Stimulated activated CD8-positive, alpha-beta memory T cell treated with anti-CD3 and anti-CD28 coated beads, Interleukin-4, amount 100 ng/mL, for 4 hours (primary cell): ENCODE results near the gene FRRS1L.

ENCODE experiments used
- DNase-seq, 2 donors: peaks; one replicate each; pipeline ENCODE4 v3.0.0-alpha.2; 2020; ENCODE audit warnings: low read depth in 2 of 2, low spot score in 1 of 2

Gene FRRS1L, protein sequence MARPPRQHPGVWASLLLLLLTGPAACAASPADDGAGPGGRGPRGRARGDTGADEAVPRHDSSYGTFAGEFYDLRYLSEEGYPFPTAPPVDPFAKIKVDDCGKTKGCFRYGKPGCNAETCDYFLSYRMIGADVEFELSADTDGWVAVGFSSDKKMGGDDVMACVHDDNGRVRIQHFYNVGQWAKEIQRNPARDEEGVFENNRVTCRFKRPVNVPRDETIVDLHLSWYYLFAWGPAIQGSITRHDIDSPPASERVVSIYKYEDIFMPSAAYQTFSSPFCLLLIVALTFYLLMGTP

DNA sequence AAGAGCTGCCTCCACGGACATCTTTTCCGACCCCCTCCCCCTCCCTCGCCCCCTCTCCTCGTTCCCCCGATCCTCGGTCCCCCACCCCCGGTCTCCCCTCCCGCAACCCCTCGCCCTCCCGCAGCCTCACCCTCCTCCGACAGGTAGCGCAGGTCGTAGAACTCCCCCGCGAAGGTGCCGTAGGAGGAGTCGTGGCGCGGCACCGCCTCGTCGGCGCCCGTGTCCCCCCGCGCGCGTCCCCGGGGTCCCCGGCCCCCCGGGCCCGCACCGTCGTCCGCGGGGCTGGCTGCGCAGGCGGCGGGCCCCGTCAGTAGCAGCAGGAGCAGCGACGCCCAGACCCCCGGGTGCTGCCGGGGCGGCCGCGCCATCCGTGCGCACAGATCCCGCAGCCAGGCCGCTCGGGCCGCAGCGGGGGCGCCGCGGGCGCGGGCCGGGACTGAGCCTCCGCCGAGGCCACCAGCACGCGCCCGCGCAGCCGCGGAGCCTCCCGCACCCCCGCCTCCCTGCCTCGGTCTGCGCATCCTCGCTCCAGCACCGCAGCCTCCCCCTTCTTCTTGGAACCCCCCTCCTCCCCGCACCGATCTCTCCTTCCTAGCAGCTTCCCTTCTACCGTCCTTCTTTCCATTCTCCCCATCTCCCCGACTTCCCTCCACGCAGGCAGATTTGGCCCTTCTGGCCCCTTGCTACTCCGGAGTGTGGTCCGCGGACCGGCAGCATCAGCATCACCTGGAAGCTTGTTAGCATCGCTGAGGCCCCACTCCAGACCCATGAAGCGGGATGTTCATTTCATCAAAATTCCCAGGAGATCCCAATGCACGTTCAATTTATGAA is at the start of gene FRRS1L:
Gene FRRS1L (minus strand): TSS at position 479 of the 831 bp plus-strand sequence. CDS start 111 bp downstream, at position 368.
- DNase-seq: no peak

DNA sequence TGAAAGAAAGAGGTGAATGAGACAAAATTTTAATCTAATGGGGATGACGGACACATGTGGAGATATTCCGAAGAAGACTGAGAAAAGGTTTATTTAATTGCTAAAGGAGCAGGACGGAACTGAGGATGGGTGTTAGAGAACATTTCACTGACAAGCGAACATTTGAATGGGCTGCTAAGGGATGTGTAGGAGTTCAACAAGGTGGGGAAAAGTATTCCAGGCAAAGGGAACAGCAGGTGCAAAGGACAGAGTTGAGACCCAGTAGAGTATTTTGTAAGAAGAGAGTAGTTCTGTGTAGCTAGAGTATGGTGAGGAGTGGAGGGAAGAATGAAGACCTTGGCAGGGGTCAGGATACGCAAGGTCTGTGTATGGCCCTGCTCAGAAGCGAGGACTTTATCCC is 47.4 kb upstream of the FRRS1L start:
- DNase-seq: no peak

DNA sequence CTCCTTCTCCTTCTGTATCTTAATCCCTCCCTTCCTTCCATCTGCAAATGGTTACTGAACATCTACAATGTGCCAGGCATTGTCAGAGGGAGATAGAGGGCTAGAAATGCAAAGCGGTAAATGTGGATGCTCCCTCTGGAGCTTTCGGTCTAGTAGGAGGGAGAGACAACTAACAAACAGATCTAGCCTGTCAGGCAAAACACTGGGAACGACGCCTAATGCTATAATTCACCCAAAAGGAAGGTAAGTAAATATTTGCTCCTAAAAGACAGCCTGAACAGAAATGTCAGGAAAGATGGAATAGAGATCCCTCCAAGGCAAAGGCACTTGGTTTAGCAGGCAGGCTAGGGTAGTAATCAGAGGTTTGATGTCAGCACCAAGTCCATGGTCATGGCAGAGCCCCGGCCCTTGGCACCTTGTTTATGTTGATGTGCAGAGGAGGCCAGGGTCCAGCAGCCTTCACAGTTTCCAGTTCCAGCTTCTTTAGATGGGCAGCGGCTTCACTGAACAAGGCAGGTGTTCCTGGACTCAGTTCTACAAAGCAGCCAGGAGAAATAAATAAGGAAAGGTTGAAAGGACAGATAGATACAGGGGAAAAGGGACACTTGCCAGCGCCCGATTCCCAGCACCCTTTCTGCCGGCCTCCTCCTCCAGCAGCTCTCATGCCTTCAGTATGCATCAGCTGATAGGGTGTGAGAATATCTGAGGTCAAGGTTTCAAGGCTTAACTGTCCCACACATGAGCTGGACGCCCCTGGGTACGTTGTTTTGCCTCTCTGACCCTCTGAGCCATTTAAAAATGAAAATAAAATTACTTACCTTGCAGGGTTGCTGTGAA is 46.5 kb upstream of the FRRS1L start:
- DNase-seq: no peak

DNA sequence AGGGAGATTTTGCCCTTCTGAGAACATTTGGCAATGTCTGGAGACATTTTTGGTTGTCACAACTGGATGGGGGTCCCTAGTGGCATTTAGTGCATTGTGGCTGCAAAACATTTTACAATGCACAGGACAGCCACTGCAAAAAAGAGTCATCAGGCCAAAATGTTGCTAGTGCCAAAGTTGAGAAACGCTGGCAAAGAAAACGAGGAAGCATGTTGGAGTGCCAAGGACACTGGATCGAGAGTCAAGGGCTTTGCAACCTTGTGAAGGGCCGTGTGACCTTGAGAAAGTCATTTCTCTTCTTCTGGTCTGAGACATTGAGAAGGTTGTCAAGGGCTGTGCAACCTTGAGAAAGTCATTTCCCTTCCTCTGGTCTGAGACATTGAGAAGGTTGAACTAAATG is 45.7 kb upstream of the FRRS1L start:
- DNase-seq: no peak

DNA sequence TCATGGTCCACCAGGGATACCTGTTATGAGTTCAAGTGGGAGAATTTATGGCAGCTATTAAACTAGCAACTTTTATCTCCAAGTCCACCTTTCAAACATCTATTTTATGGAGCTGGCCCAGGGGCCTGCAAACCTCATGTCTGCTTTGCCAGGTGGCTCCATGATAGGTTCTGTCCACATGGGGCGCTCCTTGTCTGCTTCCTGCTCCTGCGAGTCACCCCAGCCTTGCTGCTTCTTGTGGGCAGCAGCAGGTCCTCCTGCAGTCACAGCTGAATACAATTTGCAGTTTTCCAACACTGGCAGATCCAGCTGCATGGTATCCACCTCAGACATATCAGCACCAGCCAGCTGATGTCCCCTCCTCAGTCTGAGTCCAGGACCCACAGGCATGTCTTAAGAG is 39.6 kb upstream of the FRRS1L start:
- no peak for DNase-seq

DNA sequence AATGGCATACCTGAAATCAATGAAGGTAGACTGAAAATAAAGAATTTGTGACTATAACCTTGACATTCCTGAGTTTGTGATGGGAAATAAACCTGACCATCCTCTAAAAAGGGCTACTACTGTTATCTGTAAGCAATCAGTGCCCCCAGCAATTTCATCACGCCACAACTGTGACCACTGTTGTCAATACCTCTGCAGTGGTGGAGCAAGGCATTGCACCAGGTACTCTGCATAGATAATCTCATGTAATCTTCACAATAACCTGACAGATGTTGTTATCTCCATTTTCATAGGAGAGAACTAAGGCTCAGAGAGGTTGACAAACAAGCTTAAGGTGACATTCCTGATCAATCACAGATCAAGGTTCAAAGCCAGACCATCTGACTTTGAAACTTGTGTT is 38.5 kb upstream of the FRRS1L start:
- DNase-seq: no peak

DNA sequence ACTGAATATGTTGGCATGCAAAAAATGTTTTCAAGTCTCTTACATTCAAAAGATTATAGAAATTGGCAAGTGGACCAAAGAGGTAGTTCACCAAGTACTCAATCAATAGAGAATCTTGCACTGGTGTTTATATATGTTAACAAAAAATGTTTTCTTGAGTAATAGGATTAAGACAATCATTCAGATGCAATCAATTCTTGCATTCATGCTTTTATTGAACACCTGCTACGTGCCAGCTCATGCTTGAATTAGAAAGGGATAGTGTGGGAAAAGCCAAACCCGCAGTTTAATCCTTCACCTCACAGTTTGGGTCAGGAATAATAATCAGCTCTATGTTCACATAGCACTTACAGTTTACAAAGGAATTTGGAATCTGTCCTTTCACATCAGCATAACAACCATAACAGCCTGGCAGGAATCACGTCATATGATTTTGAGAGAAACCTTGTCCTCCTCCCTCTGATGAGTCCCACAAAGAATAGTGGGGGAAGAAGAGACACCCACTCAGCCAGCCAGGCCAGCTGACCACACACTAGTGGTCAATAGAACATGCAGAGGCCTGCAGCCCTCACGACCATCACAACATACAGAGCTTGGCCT is 36.8 kb upstream of the FRRS1L start:
- no peak for DNase-seq

DNA sequence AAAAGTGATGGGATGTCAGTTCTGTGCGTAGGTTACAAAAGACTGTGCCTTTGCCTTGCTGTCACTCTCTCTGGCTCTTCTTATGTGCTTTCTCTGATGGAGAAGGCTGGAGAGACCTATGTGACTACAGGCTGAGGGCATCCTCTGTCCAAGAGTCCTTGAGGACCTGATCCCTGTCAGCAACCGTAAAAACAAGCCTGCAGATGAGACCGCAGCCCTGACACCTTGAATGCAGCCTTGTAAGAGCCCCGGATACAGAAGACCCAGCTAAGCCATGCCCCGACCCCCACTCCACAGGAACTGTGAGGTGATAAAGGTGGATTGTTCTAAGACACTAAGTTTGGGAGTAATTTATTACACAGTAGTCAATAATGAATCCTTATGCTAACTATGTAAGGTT is 32.6 kb upstream of the FRRS1L start:
- DNase-seq: no peak

DNA sequence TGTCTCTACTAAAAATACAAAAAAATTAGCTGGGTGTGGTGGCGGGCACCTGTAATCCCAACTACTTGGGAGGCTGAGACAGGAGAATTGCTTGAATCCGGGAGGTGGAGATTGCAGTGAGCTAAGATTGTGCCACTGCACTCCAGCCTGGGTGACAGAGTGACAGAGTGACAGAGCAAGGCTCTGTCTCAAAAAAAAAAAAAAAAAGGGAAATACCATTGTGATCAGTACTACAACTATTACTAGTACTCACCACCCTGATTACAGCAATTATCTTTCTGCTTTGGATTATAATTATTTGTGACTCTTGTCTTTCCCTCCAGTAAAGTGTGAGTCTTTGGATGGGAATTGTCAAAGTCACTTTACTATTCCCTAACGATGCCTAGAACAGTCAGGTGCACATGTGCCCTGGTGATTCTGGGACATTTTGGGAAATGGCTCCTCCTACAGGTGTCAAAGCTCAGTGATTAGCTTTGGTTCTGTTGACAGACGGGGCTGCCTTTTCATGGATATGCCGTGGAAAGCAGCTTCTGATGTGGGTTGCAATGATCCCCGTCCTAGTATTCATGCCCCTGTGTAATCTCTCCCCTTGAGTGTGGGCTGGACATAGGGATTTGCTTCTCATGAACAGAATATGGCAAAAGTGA is 31.8 kb upstream of the FRRS1L start:
- DNase-seq: no peak

DNA sequence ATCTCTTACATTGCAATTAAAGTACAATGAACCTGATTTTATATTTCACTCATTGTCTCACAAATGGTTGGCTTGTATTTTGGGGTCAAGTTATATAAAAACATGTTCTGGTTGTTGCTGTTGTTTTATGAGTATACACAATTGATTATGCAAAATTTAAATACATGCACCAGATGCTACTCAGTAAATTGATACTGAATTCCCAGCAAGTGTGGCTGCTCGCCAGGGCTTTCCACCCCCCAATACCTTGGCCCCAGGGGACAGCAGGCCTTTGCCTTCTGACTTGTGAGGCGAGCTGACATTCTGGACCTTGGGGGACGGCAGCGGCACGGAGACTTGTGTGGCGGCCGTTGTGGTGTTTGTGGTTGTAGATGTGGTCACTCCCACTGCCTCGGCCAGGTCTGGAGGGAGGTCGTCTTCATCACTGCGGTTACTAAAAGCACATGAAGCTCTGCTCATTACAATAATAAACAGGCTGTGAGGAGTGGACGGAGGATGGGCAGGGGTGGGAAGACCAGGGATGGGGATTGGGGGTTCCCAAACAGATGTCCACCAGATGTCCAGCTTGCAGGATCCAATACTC is 27.0 kb upstream of the FRRS1L start:
- no peak for DNase-seq

DNA sequence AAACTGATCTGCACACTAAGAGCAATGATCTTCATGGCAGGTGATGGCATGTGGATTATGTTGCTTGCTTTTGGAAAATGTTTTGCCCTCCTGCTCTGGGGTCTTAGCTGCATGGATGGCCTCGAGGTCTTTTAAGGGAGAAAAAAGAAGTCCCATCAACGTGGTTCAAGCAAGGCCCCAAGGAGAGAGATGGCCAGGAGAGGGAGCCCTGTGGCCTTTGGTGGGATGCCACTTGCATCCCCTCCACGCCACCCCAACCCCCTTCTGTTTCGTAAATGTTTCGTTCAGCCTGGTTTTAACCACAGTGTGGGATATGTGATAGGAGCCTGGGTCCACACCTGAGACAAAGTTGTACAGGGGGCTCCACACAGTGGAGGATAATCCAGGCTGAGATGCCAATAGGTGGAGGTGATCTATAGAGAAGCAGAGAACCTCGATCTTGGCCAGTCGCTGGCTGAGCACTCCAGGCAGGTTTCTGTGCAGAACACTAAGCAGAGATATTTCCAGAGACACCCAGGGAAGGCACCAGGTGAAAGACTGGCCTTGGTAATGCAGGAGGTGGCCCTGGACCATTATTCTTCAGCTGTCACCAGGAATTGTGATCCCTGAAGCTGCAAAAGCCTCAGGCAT is 25.8 kb upstream of the FRRS1L start:
- no peak for DNase-seq

DNA sequence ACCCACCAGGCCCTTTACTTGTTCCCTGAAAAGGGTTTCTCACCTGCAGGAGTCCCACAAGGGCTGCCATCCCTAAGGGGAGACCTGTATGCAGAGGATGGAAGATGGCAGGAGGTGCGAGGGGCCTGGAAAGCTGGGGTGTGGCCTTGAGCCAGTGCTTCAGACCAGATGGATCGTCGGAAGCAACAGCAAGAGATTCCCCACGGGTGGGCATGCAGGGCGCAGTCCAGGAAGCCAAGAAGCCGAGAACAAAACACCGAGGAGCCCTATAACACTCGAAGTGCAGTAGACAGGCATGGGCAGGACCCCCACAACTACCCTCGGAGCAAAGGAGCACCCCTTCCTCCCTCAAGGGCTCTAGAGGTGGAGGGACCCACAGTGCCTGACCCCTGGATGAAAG is 24.7 kb upstream of the FRRS1L start:
- DNase-seq: no peak

DNA sequence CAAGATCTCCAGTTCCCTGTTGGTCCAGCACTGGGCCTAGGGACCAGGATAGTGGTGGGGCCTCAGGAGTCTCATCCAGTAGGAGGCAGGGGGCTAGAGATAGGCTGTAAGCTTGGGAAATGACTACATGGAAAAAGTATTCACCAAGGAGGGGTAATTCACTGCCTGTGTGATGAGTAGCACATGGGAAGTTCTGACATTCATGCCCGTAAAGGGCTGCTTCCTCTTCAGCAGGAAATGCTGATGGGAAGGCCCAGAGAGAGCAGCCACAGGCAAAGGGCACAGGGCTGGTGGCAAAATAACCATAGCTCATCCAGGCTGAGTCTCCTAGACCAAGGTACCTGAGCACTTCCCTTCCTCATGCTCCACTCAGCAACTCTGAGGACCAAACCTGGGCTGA is 23.1 kb upstream of the FRRS1L start:
- no peak for DNase-seq

DNA sequence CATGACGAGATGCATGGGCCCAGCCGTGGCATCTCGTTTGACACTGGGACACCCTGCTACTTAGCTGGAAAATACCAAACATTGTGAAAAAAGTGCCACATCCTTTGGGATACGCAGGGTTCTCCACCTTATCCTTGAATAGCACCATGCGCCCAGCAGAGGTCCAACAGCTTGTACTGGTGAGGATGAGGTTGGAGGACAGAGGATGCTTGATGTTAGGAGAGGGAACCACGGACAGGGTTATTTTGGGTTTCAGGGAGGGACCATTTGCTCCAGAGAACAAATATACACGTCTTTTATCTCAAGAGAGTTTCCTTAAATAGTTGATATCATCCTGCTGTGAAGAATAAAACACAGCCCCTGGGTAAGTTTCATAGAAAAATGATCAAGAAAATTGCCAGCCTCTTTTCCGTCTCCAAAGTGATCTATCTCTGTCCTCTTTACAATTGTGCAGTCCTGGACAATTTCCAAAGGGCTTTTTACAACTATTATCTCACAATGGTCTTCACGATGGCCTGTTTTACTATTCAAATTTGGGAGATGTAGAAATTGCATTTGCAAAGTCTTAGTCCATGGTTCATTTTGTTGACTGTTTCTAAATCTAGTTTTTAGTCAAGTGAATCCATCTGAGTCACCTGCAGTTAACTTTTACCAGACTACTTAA is 19.9 kb upstream of the FRRS1L start:
- DNase-seq: no peak

DNA sequence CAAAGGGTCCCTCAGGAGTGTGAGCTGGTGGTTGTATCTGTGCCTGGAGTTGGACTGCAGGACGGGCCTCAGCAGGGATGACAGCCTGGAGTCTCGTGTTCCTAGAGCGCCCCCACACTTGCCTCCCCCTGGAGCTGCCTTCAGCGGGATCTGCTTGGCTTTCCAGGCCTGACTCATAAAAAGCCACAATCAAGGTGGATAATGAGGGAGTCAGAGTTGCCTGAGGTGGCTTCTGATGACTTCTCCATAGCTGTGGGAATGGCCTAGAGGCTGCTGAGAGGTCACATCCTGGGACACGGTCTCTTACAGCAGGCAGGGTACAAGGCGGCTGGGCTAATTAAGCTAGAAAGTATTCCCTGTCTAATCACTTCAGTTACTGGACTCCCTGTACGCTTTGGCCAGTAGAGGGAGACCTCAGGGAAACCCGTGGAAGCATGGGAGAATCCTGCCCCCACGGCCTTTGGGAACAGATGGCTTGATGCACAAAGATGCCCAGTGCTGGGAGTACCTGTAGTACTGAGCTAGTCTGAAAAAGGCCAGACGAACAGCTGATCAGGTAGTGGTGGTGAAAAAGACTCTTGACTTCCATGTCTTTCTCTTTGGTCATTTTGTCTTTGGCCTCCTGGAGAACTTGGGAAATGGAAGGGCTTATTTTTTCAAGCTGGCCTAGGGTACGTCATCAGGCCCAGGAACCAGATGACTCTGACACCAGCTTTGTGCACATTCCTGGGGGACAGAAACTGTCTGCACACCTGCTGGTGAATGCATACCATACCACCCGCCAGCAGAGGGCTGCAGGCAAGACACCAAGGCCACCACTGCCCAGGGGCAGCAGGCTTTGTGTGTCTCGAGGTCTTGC is 16.1 kb upstream of the FRRS1L start:
- DNase-seq: no peak

DNA sequence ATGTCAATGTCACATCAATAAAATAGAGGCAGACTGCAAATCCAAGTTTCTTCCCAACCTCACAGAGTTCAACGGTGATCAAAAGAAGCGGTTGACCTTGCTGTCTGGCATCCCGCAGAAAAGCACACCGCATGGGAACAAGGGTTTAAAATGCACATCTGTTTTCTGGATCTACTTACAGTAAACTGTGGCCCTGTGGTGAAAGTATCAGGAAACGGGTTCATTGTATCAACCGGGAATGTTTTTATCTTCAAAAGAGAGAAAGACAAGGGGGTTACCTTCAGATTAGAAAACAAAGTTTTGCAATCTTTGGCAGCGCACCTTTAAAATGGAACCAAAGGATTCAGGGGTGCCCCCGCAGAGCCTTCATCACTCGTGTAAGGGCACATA is 15.5 kb upstream of the FRRS1L start:
- no peak for DNase-seq

DNA sequence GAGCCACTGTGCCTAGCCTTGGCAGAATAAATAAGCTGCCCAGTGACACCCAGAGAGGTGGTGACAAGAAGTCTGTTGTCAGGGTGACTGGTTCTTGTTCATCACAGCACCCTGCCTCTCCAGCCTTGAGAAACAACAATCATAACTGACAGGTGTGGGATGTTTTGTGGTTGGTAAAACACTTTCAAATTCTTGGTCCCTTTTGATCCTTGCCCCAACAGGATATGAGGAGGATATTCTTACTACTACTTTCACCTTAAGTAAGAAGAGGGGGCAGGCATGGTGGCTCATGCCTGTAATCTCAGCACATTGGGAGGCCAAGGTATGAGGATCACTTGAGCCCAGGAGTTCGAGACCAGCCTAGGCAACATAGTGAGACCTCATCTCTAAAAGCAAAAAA is 14.2 kb upstream of the FRRS1L start:
- no peak for DNase-seq

DNA sequence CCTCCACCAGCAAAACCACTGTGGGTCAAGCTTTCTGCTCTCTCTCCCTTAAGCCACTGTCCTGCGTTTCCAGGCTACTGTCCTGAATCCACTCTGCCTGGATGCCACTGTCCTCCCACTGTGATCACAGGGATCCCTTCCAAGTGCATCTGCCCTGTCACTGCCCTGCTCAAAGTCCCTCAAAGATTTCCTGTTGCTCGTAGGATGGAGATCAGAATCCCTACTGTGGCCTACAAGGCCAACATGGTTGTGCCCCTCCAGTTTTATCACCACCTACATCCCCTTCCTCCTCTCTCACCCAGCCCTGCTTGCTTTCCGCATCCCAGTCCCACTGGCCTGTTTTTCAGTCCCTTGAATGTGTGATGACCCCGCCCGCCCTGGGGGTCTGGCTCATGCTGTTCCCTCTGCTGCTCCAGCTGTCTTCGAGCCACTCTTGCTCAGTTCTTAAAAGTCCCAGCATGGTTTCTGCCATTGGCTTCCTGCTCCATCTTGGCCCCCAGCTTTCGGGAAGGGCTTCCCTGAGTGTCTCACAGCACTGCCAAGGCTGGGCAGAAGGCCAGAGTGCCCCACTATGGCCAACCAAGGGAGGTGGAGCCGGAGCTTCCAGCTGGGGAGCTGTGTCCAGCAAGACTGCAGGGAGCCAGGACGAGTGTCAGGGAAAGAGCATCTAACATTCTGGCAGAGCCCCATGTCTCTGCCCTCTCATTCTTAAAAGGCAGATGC is 12.9 kb upstream of the FRRS1L start:
- DNase-seq: no peak
